HCT116 (cell line): ENCODE measurements around the gene CLCN3. TPM values are rescaled to one million over a fixed set of nuclear protein-coding genes. Genes with fewer than 3 reads are reported as not detected.
A peak's percentile ranks its signal among the peaks of the same experiment; 100 is the strongest.

Experiments
- ATAC-seq: fragments of 200-7000 bp; cut with Tn5 transposase; 2 replicates; pipeline ENCODE4 v1.9.1; 2020; ENCODE audit warnings: mild to moderate bottlenecking, moderate library complexity
- BruUV-seq: library from RNA; stranded (reverse); fragments of 400-500 nt; replicated peaks from 2 replicates; lab custom pipeline; 2021; lab: Mats Ljungman, UMichigan
- CTCF ChIA-PET: fragments of 300-600 bp; sonication (Branson Sonifier 250); formaldehyde crosslinking; loops from one replicate; lab custom pipeline; 2021; ENCODE audit warnings: antibody characterized with exemption; lab: Charles Lee
- POLR2A ChIA-PET: fragments of 300-600, 350-600 bp; sonication (Branson Sonifier 250); formaldehyde crosslinking; loops from one replicate; lab custom pipeline; 2021; ENCODE audit warnings: antibody characterized with exemption; lab: Charles Lee
- RAD21 ChIA-PET, 2 experiments: fragments of 300-600 bp; sonication (Branson Sonifier 250); formaldehyde crosslinking; loops; one replicate each; lab custom pipeline; 2023; ENCODE audit warnings: low total read pairs in 2 of 2; ENCODE audit not compliant: uncharacterized antibody in 2 of 2, unreplicated experiment in 2 of 2, low non-redundant PET in 1 of 2; lab: Charles Lee
- DNase-seq: peaks from one replicate; pipeline ENCODE4 v3.0.0-alpha.2; 2010; ENCODE audit warnings: low read depth, low spot score
- H2AFZ ChIP-seq: fragments of 200-600 bp; shearing (Covaris generic), sonication (generic); 2 replicates; pipeline ENCODE4 v1.6.1; 2017; ENCODE audit warnings: low read depth, mixed run types, mixed read lengths, antibody characterized with exemption, low read length; ENCODE audit not compliant: poor library complexity, severe bottlenecking
- H3K27ac ChIP-seq: 2 replicates; pipeline ENCODE4 v1.5.1; 2012; ENCODE audit warnings: low read depth, low read length
- H3K27me3 ChIP-seq: fragments of 200-600 bp; sonication (generic); 2 replicates; pipeline ENCODE4 v1.6.1; 2016; ENCODE audit warnings: mixed run types, low read length, mixed read lengths; ENCODE audit not compliant: insufficient read depth
- H3K36me3 ChIP-seq, 2 experiments: fragments of 200-500 bp in 1 of 2; fragments of 200-600 bp in 1 of 2; sonication (Bioruptor generic) in 1 of 2; sonication (generic) in 1 of 2; 2 replicates each; pipeline versions ENCODE4 v1.5.1 to v1.6.1; 2014 to 2016; ENCODE audit warnings: low read length in 2 of 2, inconsistent platforms in 1 of 2, mixed read lengths in 1 of 2, mixed run types in 1 of 2; ENCODE audit not compliant: insufficient read depth in 2 of 2, control insufficient read depth in 1 of 2
- H3K4me1 ChIP-seq, 2 experiments: fragments of 200-600 bp in 1 of 2; sonication (generic) in 1 of 2; 2 replicates each; pipeline versions ENCODE4 v1.5.1 to v1.6.1; 2012 to 2017; ENCODE audit warnings: low read length in 2 of 2, inconsistent platforms in 1 of 2, mild to moderate bottlenecking in 1 of 2, mixed read lengths in 1 of 2, mixed run types in 1 of 2, moderate library complexity in 1 of 2; ENCODE audit not compliant: insufficient read depth in 2 of 2, control insufficient read depth in 1 of 2
- H3K4me2 ChIP-seq: fragments of 200-600 bp; sonication (generic); 2 replicates; pipeline ENCODE4 v1.6.1; 2017; ENCODE audit warnings: mixed run types, low read length, mixed read lengths
- H3K4me3 ChIP-seq, 2 experiments: fragments of 200-600 bp in 1 of 2; sonication (generic) in 1 of 2; replicated peaks in 1 of 2; 2 replicates each; pipeline ENCODE4 v1.5.1; 2011 to 2016; ENCODE audit warnings: low read length in 2 of 2, control low read depth in 1 of 2, low read depth in 1 of 2, mild to moderate bottlenecking in 1 of 2, mixed read lengths in 1 of 2, mixed run types in 1 of 2
- H3K79me2 ChIP-seq: fragments of 200-600 bp; sonication (generic); 2 replicates; pipeline ENCODE4 v1.6.1; 2017; ENCODE audit warnings: mild to moderate bottlenecking, mixed run types, low read length, moderate library complexity, mixed read lengths; ENCODE audit not compliant: insufficient read depth
- H3K9ac ChIP-seq: fragments of 200-600 bp; sonication (generic); 2 replicates; pipeline ENCODE4 v1.6.1; 2016; ENCODE audit warnings: low read length, mixed read lengths
- H3K9me2 ChIP-seq: fragments of 200-600 bp; sonication (generic), shearing (Covaris generic); 2 replicates; pipeline ENCODE4 v1.6.1; 2017; ENCODE audit warnings: mixed run types, mild to moderate bottlenecking, moderate library complexity; ENCODE audit not compliant: insufficient read depth
- H3K9me3 ChIP-seq, 2 experiments: fragments of 200-500 bp in 1 of 2; fragments of 200-600 bp in 1 of 2; sonication (Bioruptor generic) in 1 of 2; sonication (generic) in 1 of 2; 2 replicates each; pipeline ENCODE4 v1.6.1; 2014 to 2017; ENCODE audit warnings: low read length in 2 of 2, mixed read lengths in 2 of 2, inconsistent platforms in 1 of 2, low read depth in 1 of 2, mild to moderate bottlenecking in 1 of 2, mixed run types in 1 of 2, moderate library complexity in 1 of 2; ENCODE audit not compliant: control insufficient read depth in 1 of 2, insufficient read depth in 1 of 2
- H4K20me1 ChIP-seq: fragments of 200-600 bp; sonication (generic), shearing (Covaris generic); 2 replicates; pipeline ENCODE4 v1.6.1; 2017; ENCODE audit warnings: mixed run types, mild to moderate bottlenecking, moderate library complexity; ENCODE audit not compliant: insufficient read depth
- CBX3 ChIP-seq: IDR thresholded peaks from 2 replicates; pipeline ENCODE4 v1.6.1; 2012; ENCODE audit warnings: low read depth
- CEBPB ChIP-seq: IDR thresholded peaks from 2 replicates; pipeline ENCODE4 v1.6.1; 2012; ENCODE audit warnings: low read depth
- EGR1 ChIP-seq: IDR thresholded peaks from 2 replicates; pipeline ENCODE4 v1.6.1; 2012; ENCODE audit warnings: low read depth
- ELF1 ChIP-seq: IDR thresholded peaks from 2 replicates; pipeline ENCODE4 v1.6.1; 2012; ENCODE audit warnings: low read depth, borderline replicate concordance
- EZH2 ChIP-seq: fragments of 200-600 bp; sonication (generic); IDR thresholded peaks from 2 replicates; pipeline ENCODE4 v1.6.1; 2017; ENCODE audit warnings: antibody characterized with exemption, mixed run types
- EZH2phosphoT487 ChIP-seq: fragments of 200-600 bp; IDR thresholded peaks from 2 replicates; pipeline ENCODE4 v1.6.1; 2018; ENCODE audit warnings: antibody characterized with exemption, borderline replicate concordance
- FOSL1 ChIP-seq: IDR thresholded peaks from 2 replicates; pipeline ENCODE4 v1.6.1; 2012; ENCODE audit warnings: low read depth
- JUND ChIP-seq: IDR thresholded peaks from 2 replicates; pipeline ENCODE4 v1.6.1; 2012
- MAX ChIP-seq: IDR thresholded peaks from 2 replicates; pipeline ENCODE4 v1.6.1; 2012
- POLR2A ChIP-seq: IDR thresholded peaks from 2 replicates; pipeline ENCODE4 v1.7.0; 2011; ENCODE audit warnings: borderline replicate concordance; ENCODE audit not compliant: insufficient read depth, insufficient read length; ENCODE audit errors: extremely low read depth
- RAD21 ChIP-seq: IDR thresholded peaks from 2 replicates; pipeline ENCODE4 v1.6.1; 2012; ENCODE audit warnings: low read depth, mild to moderate bottlenecking
- SIN3A ChIP-seq: IDR thresholded peaks from 2 replicates; pipeline ENCODE4 v1.6.1; 2012; ENCODE audit warnings: low read depth
- SP1 ChIP-seq: IDR thresholded peaks from 2 replicates; pipeline ENCODE4 v1.6.1; 2012; ENCODE audit warnings: low read depth
- TCF7L2 ChIP-seq: IDR thresholded peaks from 2 replicates; pipeline ENCODE4 v1.7.0; 2011; ENCODE audit warnings: borderline replicate concordance, inconsistent platforms; ENCODE audit not compliant: insufficient read depth, insufficient read length; ENCODE audit errors: extremely low read depth
- YY1 ChIP-seq: IDR thresholded peaks from 2 replicates; pipeline ENCODE4 v1.6.1; 2011; ENCODE audit warnings: low read length, low read depth, moderate library complexity, mild to moderate bottlenecking; ENCODE audit not compliant: insufficient replicate concordance; ENCODE audit errors: extremely low read depth
- ZFX ChIP-seq: fragments of 450-650 bp; IDR thresholded peaks from 2 replicates; pipeline ENCODE4 v1.6.1; 2017
- ZNF274 ChIP-seq: fragments of 200-500 bp; sonication (Bioruptor generic); IDR thresholded peaks from 2 replicates; pipeline ENCODE4 v1.6.1; 2014; ENCODE audit warnings: mild to moderate bottlenecking, low read depth, low read length, inconsistent platforms
- intact Hi-C: fragments of 100-400 bp; cut with micrococcal nuclease; formaldehyde crosslinking; loops from 2 replicates; pipeline ENCODE4 v1.10.0; 2022
- total RNA-seq: library from RNA; stranded (reverse); gene quantifications from one replicate; pipeline ENCODE4 v1.2.1, GENCODE V29; 2021; ENCODE audit not compliant: unreplicated experiment
- TF ChIP-seq, protein P1 (sequence below): IDR thresholded peaks from 2 replicates; pipeline ENCODE4 v1.6.1; 2012

CLCN3 gene
- total RNA-seq, 1 experiment from 2014 or later: 60.4 TPM

- 0 out of 2 replicates have a peak overlapping the region, but pooled peaks have one; percentile 2 for H3K9ac ChIP-seq
- peaks cover 6 to 8% of the 10 kb centered on the region in 2 experiments; a peak in 2 of 4 replicates for H3K36me3 ChIP-seq
- no peak overlapping the region; the same call in 1 of the 2 replicates for H3K27ac ChIP-seq
- no peaks in the 10 kb centered on the region for H4K20me1 ChIP-seq
- no peaks in the 10 kb centered on the region for H3K27me3 ChIP-seq
- peaks cover 7 to 13% of the 10 kb centered on the region in 2 experiments; a peak in 3 of 4 replicates for H3K4me1 ChIP-seq
- BruUV-seq: no TSS peak
- peak overlapping the region; percentile 26; the same call in 1 of the 2 replicates for H3K4me2 ChIP-seq
- no peak overlapping the region for H3K4me3 ChIP-seq
- no peak for TF ChIP-seq EZH2phosphoT487
- peak; percentile 17; the same call in 1 of the 2 replicates for TF ChIP-seq SP1
- peak; percentile 65; the same call in 1 of the 2 replicates for TF ChIP-seq FOSL1
- TF ChIP-seq CEBPB: 0 out of 2 replicates have a peak, but pooled peaks have one; percentile 38
- TF ChIP-seq, protein P1, sequence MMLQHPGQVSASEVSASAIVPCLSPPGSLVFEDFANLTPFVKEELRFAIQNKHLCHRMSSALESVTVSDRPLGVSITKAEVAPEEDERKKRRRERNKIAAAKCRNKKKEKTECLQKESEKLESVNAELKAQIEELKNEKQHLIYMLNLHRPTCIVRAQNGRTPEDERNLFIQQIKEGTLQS: 0 out of 2 replicates have a peak, but pooled peaks have one; percentile 12
- TF ChIP-seq JUND: peak; percentile 57
- TF ChIP-seq MAX: no peak
- TF ChIP-seq CBX3: peak; percentile 55; the same call in 1 of the 2 replicates
- no peak overlapping the region for H2AFZ ChIP-seq
- ChIA-PET RAD21 (no interaction called here), POLR2A (no interaction called here), CTCF (no interaction called here)
- intact Hi-C loops: no loop called here
- ATAC-seq (peak; percentile 86), DNase-seq (no peak)
- H3K9me2 ChIP-seq: no peaks in the 10 kb centered on the region
- H3K9me3 ChIP-seq: no peaks in the 10 kb centered on the region
- peaks cover 12% of the 10 kb centered on the region for H3K79me2 ChIP-seq
Observed at GRCh38 chr4:169604131-169604900, 16.1 kb upstream of the CLCN3 start.

GRCh38 chr4:169604903-169605331 lies 15.5 kb upstream of the CLCN3 start:
- Histone ChIP-seq H3K9me3 (no peaks in the 10 kb centered on the region), H3K9ac (0 out of 2 replicates have a peak overlapping the region, but pooled peaks have one; percentile 2), H3K27ac (no peak overlapping the region; the same call in 1 of the 2 replicates), H3K4me3 (no peak overlapping the region), H3K4me1 (peaks cover 7 to 13% of the 10 kb centered on the region in 2 experiments; a peak in 3 of 4 replicates), H3K79me2 (peaks cover 14% of the 10 kb centered on the region), H2AFZ (no peak overlapping the region), H3K36me3 (peaks cover 6 to 8% of the 10 kb centered on the region in 2 experiments; a peak in 2 of 4 replicates), H3K9me2 (no peaks in the 10 kb centered on the region), H3K27me3 (no peaks in the 10 kb centered on the region), H3K4me2 (peak overlapping the region; percentile 26; the same call in 1 of the 2 replicates), H4K20me1 (no peaks in the 10 kb centered on the region)
- POLR2A ChIA-PET: no interaction called here
- BruUV-seq: no TSS peak
- intact Hi-C loops: no loop called here
- CTCF ChIA-PET: no interaction called here
- ATAC-seq (0 out of 2 replicates have a peak, but pooled peaks have one; percentile 14), DNase-seq (no peak)
- RAD21 ChIA-PET: no interaction called here
- TF ChIP-seq ZFX (no peak), EGR1 (no peak), EZH2phosphoT487 (no peak), EZH2 (no peak), MAX (no peak), SIN3A (no peak), TCF7L2 (no peak), POLR2A (no peak), ELF1 (no peak), ZNF274 (no peak), RAD21 (no peak), FOSL1 (no peak), JUND (no peak), YY1 (no peak)
- TF ChIP-seq, protein P1: no peak
